Activated T-cell treated with anti-CD3 and anti-CD28 coated beads for 48 hours (primary cell): Measurements from ENCODE around the gene UPK3A.

Experiments
- DNase-seq: peaks from one replicate; pipeline ENCODE4 v3.0.0-alpha.2; 2020; ENCODE audit warnings: low read depth

Gene UPK3A

DNA sequence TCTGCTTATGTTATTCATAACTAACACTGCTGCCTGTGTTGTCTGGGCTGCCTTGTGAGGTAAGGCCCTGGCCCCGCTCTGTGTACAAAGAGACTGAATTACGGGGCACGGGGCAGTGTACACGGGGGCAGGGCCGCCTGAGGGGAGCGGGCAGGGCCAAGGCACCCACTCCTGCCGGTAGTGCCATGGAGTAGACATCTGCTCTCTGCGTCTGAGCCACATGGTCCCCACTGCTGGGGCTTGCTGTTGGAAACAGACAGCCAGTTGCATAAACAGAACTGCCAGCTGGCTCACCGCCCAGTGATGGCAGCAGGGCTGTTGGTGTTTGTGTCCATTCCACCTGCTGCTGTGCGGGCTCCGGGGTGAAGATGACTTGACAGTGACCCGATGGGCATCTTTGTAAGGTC lies 44.8 kb downstream of the UPK3A start:
- DNase-seq: no peak

DNA sequence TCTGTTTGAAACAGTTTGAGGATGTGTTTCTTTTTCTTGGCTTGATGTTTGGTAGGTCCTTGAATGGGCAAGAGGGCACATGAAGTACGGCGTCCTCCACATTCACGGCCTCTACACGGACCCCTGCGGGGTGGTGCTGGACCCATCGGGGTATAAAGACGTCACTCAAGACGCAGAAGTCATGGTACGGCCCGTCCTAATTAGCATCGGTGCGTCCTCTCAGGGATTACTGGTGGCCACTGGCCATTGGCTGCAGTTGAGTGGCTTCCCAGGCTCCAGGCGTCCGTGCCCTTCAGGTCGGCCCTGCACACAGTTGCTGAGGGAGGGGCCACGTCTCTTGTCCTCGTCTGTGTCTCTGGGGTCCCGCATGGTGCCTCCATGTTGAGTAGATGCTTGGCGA lies 45.8 kb downstream of the UPK3A start:
- DNase-seq: no peak

DNA sequence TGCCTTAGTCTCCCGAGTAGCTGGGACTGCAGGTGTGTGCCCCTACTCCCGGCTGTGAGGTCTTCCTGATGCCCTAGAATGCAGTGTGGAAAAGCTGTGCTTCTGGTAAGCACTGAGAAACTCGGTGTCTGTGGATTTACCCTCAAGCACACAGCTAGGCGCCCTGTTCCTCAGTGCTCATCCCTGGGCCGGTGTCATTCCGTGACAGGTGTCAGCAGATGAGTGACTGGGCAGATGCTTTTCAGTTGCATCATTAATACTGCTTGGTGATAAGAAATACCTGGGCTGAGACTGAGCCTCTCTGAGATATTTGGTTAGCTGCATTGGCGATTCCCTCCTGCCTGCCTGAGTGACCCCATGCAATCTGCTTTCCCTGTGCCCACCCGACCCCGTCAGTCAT lies 46.7 kb downstream of the UPK3A start:
- no peak for DNase-seq

DNA sequence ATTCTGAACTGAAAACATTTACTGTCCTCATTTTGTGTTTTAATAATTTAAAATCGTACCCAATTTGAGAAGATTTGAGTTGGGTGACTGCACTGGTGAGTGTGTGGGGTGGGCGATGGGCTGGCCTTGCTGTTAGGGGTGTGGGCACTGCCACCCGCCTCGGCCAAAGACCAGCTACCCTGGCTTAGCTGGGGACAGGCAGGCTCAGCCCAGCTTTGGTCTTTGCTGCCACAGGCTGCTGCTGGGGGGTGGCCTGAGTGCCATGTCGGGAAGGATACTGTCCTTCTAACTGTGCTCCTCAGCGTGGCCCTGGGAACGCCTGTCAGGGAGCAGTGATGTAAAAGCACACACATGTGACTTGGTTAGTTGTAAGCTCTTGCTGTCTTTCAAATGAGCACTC lies 47.3 kb downstream of the UPK3A start:
- no peak for DNase-seq

DNA sequence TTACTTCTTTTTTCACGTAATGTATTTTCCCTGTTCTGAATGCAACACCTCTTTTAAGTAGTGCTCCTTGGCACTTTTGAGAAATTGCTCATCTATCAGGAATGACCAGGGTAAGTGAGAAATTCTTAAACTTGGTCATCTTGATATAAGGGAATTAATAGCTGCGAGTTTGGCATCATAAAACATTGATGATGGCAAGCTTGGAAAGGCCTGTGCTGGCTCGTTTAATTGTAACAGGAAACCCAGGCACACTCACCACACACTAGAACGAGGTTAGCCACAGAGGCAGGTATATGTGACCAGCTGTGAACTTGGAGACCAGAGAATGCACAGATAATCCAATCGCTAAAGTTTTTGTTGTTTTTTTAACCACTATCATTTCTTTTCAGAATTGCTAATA lies 49.3 kb downstream of the UPK3A start:
- DNase-seq: no peak

DNA sequence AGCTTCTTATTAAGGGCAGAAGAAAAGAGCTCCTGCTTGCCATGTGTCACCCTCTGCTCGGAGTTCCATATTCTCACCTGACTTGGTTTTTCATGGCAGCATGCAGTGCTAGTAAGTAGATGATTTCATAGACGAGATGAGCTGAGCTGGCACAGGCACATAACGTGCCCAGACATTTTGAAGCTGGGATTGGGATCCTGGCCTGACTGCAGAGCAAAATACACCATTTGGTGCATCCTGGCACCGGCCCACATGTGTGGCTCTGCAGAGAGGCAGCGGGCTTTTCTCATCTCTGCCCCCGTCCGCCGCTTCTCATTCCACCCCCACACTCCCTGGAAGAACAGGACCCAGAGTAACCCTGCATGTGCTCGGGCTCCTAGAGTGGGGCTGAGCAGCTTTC lies 49.8 kb downstream of the UPK3A start:
- no peak for DNase-seq

DNA sequence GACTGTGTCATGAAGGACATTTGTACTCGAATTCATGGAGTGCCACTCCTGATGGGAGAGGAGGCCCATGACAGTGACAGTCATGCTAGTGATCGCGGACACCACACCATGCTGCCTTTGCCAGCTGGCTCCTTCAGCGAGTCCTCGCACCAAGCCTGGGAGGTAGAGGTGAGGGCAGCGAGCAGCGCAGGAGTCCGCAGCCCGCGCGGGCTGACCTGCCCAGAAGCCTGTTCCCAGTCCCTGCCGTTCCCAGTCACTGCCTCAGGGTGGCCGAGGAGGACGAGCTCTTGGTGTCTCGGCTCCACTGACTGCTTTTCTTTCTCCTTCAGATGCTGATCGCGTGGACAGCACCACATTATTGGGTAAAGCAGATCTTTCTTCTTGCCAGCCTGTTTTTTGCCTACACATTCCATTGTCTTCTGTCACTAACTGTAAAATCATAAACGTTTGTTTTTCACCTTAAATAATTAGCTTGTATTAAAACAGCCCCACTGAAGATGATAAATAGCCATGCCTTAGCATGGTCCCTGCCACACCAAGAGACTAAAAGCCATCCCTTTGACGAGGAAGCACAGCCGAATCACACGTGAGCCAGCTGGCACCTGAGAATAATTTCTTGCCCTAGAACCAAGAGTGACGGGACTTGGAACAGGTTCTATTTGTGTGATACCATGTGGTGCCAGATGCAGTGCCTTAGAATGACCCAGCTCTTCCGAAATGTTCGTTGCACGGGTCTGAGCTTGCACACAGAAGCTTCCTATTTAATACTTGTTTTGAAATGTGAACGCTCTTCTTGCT lies 50.5 kb downstream of the UPK3A start:
- DNase-seq: no peak

DNA sequence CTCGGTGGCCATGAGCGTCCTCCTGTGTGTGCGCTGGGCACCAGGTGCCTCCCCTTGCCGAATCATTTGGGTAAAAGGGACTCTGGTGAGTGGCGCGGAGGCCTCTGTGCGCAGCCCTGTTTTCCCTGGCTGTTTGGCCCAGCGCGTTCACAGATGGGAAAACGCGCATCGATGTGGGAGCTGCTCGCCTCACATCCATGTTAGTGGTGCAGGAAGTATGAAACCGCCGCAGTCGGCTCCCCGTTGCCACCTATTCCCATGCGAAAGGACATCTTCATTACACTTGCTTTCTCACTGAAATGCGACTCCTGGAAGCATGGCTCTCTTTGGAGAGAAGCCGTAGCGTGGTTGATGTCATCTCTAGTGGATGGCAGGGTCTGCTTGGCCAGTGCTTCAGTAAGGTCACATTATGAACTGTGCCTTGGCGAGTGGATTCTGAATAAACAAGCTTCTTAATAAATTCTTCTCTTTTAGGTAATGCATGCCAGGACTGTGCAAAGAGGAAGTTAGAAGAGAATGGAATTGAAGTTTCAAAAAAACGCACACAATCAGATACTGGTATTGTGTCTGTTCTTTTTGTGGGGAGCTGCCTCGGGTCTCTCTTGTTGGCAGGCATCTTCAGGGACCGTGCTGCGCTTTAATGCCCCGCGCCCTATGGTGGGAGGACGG lies 51.2 kb downstream of the UPK3A start:
- DNase-seq: no peak

DNA sequence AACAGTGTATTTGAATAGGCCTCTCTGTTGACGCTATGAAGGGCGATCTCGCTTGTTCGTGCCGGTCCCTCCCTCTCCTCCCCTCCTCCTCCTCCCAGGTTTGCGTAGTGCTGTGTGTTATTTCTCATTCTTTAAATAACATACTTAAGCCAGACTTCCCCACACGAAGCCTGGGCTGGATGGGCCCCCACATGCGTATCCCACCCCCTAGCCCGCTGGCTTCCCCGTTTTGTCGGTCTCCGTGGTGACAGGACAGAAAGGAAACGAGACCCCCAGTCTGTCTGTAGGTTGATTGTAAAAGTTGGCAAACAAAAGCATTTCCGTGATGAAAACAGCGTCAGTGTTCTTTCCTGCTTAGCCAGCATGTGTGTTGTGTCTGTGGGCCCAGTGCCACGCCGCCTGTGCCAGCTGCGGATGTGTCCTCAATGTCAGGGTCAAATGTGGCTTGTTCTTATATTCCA lies 52.3 kb downstream of the UPK3A start:
- no peak for DNase-seq

DNA sequence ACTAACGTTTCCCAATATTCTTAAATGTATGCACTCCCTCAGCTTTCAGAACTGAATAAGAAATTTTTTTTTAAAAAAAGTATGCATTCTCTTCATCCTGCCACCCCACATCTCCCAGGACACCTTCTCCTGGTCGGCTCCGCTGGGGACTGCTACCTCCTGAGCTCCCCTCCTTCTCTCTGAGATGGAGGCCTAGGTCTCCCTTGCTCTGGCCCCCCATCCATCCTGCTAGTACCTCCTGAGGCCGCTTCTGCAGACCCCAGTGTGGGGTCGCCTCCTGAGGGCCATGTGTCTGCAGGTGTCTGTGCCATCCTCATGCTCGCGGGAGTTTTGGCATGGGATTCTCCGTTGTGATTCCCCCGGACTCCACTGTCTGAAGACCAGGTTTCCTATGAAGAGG lies 52.8 kb downstream of the UPK3A start:
- DNase-seq: no peak

DNA sequence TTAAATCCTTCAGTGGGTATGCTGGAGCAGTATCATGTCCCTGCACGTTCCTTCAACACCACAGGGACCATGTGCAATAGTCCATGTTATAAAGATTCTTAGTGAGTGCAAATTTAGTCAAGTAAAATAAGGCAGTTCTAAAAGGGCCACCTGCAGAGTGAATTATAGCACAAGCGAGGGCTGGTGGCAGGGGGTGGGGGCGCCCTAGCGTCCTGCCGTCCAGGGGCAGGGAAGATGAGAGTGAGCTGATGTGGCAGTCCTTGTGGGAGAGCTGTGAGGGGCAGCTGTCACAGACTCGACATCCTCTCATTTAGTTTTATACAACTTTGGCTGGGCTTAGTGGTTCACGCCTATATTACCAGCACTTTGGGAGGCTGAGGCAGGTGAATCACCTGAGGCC lies 54.0 kb downstream of the UPK3A start:
- DNase-seq: no peak

DNA sequence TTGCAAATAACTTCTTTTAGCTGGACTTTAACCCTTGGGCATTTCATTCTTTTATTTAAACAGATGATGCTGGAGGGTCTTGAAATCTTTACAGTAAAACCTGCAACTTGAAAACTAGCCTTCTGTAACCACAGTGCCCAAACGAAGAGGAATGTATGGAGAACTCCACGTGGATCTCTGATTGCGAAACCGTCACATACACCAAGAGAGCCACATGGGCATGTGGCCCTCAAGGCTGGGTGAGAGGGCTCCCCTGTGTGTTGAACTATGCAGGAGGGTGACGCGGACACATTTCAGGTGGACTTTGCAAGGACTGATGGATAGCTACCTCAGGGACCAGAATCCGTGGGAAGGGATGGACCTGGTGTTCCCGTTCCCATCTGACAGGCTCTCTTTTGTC lies 55.6 kb downstream of the UPK3A start:
- DNase-seq: no peak

DNA sequence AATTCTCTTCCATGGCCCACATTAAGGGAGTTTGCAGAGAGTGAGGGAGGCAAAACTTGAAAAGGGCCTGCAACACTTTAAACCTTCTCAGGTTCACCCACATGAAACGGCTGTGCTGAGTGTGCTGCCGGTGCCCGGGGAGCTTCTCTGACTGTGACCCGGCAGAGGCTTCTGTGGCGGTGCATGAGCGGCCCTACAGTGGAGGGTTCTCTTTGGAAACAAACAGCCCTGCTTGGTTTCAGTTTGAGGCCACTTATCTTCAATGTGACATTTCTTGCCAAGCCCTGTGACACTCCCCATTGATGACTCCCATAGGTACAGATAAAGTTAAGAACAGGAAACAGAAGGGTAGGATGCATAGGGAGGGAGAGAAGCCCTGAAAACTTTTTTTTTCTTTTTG lies 56.7 kb downstream of the UPK3A start:
- DNase-seq: peak; percentile 41

DNA sequence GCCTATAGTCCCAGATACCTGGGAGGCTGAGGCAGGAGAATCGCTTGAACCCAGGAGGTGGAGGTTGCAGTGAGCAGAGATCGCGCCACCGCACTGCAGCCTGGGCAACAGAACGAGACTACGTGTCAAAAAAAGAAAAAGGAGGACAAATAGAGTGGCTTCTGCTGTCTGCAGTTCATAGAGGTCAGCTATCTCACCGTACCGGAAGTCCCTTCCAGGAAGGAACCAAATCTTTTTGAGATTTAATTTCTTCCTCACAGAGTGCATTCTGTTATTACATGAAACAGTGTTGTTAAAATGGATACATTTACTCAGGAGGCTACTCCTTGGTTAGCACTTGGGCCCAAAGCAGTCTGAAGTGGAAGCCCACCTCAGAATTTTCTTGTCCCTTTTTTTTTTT lies 58.4 kb downstream of the UPK3A start:
- no peak for DNase-seq

DNA sequence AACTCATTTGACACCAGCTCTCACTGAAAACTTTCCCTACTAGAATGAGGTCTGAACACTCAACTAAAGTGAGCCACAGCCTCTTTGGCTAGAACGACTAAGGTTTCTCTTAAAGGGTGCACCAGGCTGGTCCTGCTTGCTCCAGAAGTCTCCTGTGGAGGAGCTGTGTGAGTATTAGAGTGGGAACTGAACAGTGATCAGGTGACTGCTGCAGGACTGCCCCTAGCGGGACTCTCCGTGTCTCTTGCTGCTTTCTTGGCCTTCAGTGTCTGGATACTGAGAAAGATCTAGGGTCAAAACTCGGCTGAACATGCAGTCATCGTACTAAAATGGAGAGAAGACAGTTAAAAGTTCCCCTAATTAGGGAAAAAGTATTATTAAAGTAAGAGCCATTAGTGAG lies 59.6 kb downstream of the UPK3A start:
- DNase-seq: no peak
